NCI-H510A (cell line): Measurements from ENCODE around the gene PTCD1.
"Not testable (repeated sequence)": the region's sequence is repeated elsewhere in the genome, so short reads cannot be mapped to it uniquely, and the experiment has no call there.

Source experiments
- DNase-seq: peaks from one replicate; lab custom pipeline; 2025; lab: John Stamatoyannopoulos, UW

Gene PTCD1

DNA sequence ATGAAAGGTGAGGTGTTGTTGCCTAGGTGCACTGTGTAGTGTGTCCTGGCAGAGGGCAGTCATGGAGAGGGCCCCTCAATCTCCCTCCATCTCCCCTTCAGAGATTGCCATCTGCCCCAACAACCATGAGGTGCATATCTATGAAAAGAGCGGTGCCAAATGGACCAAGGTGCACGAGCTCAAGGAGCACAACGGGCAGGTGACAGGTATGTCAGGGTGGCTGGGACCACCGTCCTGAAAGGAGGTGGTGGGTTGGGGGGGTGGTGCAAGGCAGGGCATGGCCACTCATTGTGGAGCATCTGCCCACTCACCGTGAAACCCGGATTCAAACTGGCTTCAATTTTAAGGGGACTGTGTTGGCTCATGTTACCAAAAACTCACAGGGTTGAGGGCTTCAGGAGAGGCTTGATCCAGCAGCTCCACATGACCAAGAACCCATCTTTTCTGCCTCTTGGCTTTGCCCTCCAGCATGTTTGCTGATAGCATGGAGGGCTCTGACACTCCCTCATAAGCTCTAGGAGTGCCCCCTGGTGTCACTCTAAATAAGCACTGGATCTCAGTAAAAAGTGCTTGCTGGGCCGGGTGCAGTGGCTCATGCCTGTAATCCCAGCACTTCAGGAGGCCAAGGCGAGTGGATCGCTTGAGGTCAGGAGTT lies 51.9 kb downstream of the PTCD1 start:
- no peak for DNase-seq

DNA sequence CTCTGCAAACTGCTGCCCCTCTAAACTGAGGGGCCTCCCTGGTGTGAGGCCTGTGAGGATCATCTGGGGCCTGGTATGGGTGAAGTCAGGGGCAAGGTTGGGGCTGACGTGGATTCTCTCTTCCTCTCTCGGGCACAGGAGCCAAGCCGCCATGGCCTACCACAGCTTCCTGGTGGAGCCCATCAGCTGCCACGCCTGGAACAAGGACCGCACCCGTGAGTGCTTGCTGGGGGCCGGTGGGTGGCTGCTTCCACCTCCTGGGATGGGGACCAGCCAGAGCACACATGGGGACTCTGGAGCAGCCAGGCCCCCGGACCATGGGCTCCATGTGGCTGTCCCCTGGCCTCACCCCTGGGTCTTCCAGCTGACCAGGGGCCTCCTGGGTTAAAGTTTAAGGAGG lies 53.0 kb downstream of the PTCD1 start:
- no peak for DNase-seq

DNA sequence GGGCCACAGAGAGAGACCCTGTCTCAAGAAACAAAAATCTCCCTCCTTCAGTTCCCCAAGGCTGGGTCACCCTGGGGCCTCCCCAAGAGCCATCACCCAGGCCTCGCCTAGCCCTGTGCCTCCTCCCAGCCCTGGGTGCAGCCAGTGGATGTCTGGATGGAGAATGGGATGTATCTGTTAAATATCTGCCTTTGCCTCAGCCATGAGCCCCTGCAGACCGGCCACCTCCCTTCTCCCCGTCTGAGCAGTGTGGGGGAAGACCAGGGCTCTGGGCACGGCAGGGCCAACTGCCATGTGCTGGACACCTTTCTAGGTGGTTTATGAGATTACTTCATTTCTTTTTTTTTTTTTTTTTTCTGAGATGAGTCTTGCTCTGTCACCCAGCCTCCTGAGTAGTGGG lies 54.1 kb downstream of the PTCD1 start:
- DNase-seq: no peak

DNA sequence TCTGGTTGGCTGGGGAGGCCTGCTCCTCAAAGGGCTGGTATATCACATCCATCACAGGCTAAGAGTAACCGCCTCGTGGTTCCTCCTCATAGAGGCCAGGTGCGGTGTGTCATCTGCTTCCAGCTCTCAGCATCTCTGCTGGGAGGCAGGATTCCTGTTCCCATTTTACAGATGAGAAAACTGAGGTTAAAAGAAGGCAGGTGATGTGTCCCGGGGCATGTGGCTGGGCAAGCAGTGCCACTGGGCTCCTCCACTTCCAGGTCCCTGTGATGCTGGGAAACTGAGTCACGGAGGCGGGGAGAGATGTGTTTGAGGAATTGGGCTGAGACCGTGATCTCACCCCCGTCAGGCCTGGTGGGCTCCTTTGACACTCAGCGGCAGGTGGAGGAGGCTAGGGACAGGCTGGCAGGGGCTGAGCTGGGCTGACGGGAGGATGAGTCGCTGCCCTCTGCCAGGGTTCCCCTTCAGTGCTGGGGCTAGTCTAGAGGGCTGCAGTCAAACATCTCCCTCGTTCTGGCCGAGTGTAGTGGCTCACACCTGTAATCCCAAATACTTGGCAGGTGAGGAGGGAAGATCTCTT lies 54.7 kb downstream of the PTCD1 start:
- DNase-seq: no peak

DNA sequence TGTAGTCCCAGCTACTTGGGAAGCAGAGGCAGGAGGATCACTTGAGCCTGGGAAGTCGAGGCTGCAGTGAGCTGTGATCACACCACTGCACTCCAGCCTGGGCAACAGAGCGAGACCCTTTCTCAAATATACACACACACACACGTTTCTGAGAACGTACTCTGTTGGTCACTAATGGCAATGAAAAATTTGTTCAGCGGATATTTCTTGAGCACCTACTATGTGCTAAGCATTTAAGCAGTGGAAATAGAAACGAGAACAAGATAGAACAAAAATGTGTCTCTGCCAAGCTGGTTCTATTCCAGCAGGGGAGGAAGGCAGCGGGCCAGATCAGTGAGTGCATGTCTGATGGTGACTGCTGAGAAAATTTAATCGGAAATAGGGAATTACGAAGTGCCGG lies 55.4 kb downstream of the PTCD1 start:
- no peak for DNase-seq

DNA sequence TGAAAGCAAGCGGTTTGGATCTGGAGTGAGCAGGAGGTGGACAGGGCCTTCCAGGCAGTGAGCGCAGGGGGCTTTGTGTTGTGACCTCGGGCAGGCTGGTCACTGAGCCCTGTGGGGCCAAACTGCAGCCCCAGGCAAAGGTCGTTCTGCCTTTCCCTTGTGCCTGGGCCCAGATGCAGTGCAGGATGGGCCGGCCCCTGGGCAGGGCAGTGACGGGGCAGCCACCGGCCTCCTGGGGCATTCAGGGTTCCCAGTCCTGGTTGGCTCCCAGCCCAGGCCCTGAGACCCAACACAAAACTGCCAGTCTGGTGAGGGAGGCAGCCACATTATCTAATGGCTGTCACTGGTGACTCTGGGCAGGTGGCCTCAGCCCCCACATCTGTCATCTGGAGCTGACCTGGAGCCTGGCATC lies 56.9 kb downstream of the PTCD1 start:
- DNase-seq: no peak

DNA sequence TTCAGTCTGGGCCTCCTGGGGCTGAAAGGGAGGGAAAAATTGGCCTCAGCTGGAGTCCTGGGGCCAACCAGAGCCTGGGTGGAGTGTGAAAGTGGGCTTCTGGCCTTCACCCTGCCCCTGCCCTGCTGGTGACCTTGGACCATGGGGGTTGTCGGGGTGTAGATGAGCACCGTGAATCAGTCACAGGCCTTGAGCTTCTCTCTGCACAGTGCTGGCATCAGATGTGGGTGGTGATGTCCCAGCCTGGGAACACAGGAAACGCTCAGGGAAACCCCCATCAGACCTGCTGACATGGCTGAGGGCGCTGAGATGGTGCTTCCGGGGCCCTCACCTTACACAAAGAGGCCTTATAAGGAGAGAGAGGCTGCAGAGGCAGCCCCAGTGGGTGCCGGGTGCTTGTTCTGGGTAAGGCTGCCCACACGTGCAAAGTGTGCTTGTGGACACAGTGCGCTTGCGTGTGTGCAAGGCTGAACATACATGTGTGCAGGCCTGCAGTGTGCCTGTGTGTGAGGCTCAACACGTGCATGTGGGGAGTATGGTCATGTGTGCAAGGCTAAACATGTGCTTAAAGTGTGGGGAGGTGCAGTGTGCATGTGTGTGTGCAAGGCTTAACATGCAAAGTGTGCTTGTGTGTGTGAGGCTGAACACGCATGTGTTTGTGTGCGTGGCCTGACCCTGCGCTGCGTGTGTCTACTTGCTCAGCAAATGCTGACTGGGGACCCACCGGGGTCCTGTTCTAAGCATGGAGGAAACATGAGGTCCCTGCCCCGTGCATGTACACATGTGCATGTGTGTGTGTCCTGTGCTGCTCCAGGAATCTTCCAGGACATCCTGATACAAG lies 57.6 kb downstream of the PTCD1 start:
- DNase-seq: no peak

DNA sequence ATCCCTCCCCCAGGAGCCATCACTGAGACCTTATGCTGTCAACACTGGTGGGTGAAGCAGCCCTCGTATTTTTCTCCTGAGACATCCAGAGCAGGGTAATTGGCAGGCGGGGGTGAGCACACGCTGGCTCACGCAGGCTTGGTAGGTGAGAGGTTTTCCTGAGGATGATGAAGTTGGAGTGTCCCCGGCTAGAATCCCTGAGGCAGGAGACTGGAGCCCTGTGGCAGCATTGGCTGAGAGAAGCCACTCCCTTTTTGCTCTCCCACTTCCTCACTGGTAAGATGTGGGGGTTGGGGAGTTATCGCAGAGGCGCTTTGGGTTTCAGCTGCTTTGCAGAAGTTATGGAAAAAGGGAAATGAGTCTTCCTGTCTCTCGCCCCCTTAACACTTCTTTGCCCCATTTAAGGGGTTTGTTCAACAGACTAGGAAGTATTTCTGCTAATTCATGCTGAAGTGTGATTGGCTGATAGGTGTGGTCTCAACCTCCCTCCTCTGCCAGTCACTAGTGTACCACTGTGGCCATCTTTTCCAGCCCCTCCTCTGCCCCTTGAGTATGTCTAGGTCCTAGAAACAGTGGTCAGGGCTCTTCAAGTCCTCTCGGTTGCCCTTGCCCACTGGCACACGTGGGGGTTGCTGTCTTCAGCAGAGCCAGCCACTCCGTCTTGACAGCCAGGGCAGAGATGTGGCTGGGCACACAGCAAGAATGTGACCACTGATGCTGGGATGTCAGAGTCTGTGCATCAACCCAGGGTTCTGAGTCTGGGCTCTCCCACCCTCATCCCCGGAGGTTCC lies 58.4 kb downstream of the PTCD1 start:
- DNase-seq: no peak

DNA sequence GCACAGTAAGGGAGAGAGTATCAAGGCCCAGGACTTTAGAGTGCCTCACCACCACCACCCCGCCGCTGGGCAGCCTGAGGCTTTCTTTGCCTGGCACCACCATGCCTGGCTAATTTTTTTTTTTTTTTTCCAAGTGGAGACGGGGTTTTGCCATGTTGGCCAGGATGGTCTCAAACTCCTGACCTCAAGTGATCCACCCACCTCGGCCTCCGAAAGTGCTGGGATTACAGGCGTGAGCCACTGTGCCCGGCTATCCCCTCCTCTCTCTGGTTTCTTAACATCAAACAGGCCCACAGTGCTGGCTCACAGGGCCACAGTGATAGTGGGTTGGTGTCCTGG lies 58.9 kb downstream of the PTCD1 start:
- DNase-seq: not testable (repeated sequence)

DNA sequence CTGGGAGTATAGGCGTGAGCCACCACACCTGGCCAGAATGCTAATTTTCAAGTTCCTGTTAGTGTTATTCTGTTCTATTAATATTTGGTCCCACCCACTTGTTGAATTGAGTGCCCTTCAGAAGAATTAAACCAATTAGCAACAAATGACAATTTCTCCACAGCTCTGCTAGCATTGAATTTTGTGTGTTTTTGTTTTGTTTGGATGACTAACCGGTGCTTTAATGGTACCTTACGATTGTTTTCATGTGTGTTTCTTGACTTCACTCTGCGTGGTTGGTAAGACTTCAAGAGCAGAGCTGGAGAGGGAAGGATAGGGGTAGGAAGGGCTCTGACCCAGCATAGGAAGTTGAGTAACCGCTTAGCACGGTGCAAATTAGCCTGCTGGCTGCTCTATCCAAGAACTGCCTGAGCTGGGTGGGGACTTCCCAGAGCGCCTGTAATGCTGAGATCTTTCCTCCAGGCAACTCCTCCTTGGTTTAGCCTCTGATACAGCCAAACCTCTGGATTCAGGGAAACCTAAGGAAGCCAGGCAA lies 59.5 kb downstream of the PTCD1 start:
- DNase-seq: no peak

DNA sequence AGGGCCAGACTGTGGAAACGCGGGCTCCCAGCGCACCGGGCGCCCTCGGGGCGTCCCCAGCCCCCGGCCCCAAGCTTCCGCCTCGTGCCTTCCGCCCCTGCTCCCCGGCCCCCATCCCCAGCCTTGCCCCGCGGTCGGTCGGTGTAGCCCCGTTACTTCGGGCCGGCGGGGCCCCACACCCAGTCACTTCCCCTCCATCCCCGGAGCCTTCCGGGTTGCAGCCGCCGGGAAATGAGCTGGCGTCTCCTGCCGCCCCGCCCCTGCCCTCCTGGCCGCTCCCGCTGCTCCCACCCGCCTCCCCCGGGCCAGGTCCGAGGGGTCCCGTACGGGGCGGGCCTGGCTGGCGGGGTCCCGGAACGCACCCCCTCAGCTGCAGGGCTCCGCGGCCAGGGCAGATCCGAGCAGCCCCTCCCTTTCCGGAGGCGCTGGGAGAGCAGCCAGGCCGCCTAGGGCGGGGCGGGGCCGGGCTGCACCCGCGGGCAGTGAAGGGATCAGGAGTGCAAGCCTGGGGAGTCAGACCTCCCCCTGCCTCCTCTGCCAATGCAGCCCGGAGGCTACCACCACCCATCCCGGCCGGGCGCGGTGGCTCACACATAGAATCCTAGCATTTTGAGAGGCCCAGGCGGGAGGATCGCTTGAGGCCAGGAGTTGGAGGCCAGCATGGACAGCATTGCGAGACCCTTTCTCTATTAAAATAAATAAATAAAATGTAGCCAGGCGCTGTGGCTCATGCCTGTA lies 63.4 kb downstream of the PTCD1 start:
- DNase-seq: no peak

DNA sequence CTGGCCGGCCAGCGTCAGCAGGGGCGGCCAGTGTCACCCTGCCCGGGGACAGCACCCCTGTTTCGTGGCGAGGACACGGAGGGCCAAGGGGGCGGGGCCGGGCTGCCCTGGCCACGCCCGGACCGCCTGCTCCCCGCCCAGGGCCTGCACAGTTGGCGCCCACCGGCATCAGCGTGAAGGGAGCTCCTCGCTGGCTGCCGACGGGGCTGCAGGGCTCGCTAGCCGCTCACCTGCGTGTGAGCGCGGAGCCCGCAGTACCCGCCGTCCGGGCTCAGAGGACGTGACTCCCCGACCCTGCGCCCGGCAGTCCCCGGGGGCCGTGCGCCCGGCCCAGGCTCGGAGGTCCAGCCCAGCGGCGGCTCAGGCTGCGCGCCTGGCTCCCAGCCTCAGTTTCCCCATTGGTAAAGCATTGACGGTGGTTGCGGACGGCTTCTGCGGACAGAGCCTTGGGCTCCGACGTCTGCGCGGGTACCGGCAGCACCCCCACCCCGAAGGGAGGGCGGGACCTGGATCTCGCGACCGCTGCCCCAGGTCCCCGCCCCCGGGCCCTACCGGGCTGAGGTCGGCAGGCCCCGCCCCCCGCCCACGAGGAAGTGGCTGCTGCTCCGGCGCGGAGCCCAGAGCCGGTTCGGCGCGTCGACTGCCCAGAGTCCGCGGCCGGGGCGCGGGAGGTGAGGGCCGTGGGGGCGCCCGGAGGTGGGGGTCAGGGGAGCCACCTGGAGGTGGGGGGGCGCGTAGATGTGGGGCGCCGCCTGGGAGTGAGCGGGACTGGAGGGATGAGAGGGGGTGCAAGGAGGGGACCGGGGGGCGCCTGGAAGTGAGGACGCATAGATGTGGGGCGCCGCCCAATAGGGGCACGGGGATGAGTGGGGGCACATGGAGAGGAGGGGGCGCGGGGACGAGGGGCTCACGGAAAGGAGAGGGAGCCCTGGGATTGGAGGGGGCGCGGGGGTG lies 64.2 kb downstream of the PTCD1 start, which contains the start of gene ARPC1B:
Gene ARPC1B (plus strand): TSS at position 620 of the 954 bp plus-strand sequence. CDS start 10,985 bp downstream, outside the sequence.
- peak; percentile 54 for DNase-seq

DNA sequence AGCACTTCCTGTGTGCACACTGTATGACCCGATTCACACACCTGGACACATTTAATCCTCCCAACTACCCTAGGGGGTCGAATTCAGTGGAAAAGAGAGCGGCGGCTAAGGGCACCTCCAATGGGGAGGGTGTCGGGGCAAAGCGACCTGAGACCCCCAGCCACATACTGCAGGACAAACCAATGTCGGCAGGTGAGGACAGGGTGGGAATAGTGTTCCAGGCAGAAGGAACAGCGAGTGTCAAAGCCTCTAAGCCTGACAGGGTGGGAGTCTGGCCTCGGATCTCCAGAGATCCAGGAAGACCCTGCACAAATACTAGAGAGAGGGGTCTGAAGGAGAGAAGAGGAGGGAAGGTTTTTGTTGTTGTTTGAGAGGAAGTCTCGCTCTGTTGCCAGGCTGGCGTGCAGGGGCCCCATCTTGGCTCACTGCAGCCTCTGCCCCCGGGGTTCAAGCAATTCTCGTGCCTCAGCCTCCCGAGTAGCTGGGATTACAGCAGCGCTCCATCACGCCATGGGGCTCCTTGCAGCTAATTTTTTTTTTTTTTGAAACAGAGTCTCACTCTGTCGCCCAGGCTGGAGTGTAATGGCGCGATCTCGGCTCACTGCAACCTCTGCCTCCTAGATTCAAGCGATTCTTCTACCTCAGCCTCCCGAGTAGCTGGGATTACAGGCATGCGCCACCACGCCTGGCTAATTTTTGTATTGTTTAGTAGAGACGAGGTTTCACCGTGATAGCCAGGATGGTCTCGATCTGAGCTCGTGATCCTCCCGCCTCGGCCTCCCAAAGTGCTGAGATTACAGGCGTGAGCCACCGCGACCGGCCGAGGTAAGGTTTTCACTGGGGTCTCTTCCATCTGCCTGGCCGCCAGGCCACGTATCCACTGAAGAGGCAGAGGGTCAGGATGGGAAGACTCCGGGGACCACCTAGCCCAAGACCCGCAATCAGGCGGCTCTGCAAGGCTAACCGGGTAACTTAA lies 65.2 kb downstream of the PTCD1 start:
- DNase-seq: no peak

DNA sequence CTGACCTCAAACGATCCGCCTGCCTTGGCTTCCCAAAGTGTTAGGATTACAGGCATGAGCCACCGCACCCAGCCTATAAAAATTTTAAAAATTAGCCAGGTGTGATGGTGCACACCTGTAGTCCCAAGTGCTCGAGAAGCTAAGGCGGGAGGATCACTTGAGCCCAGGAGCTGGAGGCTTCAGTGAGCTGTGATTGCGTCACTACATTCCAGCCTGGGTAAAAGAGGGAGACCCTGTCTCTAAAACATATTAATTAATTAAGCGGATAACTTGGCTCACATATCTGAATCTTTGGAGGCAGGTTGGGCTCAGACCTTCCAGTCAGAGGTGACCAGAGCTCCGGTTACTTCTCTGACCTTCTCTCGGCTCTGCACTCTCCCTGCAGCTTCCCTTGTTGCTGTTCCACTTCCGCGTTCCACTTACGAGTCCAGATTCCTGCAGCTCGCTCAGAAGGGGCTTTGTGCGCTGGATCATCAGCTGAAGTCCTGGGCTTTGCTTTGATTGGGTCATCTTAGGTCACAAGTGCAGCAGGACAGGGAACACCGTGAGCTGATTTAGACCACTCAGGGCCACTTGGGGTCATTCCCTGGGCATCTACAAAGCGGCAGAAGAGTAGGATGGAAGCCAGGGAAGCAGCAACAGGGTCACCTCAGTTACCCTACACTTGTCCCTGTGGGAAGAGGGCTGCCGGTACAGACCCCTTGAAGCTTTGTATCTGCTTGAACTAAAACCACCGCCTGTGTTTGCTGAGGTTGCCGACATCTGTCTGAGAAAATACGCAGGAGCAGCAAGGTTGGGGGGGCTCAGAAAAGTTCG lies 66.1 kb downstream of the PTCD1 start:
- DNase-seq: no peak

DNA sequence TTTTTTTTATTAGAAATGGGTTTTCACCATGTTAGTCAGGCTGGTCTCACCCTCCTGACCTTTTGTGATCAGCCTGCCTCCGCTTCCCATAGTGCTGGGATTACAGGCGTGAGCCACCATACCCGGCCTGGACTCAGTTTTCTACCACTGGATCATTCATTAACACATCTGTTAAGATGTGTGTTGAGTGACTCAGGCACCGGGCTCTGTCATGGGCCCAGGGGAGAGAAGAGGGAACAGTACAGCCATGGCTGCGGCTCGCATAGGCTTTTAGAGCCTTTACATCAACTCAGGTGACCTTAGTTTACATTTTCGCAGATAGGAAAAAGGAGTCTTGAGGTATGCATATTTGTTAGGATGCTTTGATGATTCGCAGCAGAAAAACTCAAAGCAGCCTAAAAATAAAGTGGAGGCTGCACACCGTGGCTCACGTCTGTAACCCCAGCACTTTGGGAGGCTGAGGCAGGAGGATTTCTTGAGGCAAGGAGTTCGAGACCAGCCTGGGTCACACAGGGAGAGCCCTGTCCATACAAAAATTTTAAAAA lies 67.2 kb downstream of the PTCD1 start:
- no peak for DNase-seq

DNA sequence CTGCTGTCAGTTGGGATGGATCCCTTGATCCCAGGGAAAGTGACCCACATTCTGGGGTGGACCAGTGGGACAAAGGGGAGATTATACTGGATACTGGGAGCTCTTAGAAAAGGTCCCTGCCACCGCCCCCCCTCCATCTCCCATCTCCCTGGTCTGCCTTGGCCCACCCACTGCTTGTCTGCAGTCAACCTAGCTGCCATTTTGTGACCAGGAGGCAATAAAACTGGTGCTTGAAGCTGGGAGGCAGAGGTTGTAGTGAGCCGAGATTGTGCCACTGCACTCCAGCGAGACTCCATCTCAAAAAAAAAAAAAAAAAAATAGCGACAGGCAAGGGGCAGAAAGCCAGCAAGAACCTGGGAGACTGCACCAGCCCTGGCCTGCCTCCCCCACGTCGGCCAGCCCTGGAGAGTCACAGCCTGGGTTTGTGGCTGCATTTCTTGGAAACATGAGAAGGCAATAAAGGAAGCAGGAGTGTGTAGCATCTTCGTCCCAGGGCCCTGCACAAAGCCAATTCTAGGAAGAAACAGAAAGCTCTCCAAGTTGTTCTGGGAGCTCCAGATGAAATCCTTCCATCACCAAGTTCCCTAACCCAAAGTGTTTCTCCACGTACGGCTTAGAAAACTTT lies 68.7 kb downstream of the PTCD1 start:
- no peak for DNase-seq

DNA sequence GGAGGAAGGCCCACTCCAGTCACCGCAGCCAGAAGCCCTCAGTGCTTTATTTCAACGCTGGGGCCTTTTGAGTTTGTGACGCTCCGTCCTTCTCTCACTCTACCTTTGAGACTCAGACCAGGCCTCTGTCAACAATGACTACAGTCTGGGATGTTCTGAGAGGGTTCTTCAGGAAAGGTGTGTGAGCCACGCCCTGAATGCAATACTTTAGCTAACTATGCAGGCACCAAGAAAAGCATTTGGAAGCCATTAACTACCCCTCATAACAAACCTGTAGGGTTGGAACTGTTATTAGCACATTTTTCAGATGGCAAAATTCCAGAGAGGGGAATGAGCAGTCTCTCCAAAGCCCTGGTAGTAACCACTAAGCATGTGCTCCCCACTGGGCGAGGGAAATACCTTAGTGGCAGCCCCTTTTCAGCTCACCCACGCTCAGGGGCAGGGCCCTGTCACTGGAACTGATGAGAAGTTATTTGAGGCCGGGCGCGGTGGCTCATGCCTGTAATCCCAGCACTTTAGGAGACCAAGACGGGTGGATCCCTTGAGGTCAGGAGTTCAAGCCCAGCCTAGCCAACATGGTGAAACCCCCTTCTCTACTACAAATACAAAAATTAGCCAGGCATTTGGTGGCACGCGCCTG lies 69.7 kb downstream of the PTCD1 start:
- DNase-seq: no peak
